ENCODE measurements around the gene TLCD3B.

The TLCD3B gene

GRCh38 chr16:29978564-29979270 lies 52.4 kb downstream of the TLCD3B start:
- Histone ChIP-seq H3K27me3 (ENCODE audit: insufficient read depth, poor library complexity, severe bottlenecking) (no peaks in the 10 kb centered on the region), H3K4me3 (replicated peaks; ENCODE audit: insufficient read depth, low read length) (no peak overlapping the region), H3K27ac (replicated peaks) (no peak overlapping the region)
- TF ChIP-seq CTCF (IDR thresholded peaks at IDR 0.05; ENCODE audit: insufficient read depth, low read length) = no peak
- TF ChIP-seq SPI1 (IDR thresholded peaks at IDR 0.05; ENCODE audit: borderline replicate concordance, low read depth) = no peak
- no peak for TF ChIP-seq POLR2AphosphoS5 (IDR thresholded peaks at IDR 0.05; ENCODE audit: low read depth)
- no peak for TF ChIP-seq REST (IDR thresholded peaks at IDR 0.05; ENCODE audit: insufficient replicate concordance, low read depth)
- no peak for TF ChIP-seq GABPA (IDR thresholded peaks at IDR 0.05; ENCODE audit: low read depth)
- no peak for DNase-seq (ENCODE audit: low read depth in 1 of 2, low spot score in 1 of 2)

- Histone ChIP-seq H3K4me3 (replicated peaks; ENCODE audit: insufficient read depth, low read length) (no peak overlapping the region), H3K27me3 (ENCODE audit: insufficient read depth, poor library complexity, severe bottlenecking) (no peaks in the 10 kb centered on the region), H3K27ac (replicated peaks) (no peak overlapping the region)
- no peak for DNase-seq (ENCODE audit: low read depth in 1 of 2, low spot score in 1 of 2)
- no peak for TF ChIP-seq POLR2AphosphoS5 (IDR thresholded peaks at IDR 0.05; ENCODE audit: low read depth)
- TF ChIP-seq SPI1 (IDR thresholded peaks at IDR 0.05; ENCODE audit: borderline replicate concordance, low read depth) = no peak
- TF ChIP-seq CTCF (IDR thresholded peaks at IDR 0.05; ENCODE audit: insufficient read depth, low read length) = no peak
- no peak for TF ChIP-seq GABPA (IDR thresholded peaks at IDR 0.05; ENCODE audit: low read depth)
- no peak for TF ChIP-seq REST (IDR thresholded peaks at IDR 0.05; ENCODE audit: insufficient replicate concordance, low read depth)
Observed at GRCh38 chr16:29978081-29978480, 53.0 kb downstream of the TLCD3B start.

- no peak overlapping the region for H3K27ac ChIP-seq (replicated peaks)
- no peak overlapping the region for H3K4me3 ChIP-seq (replicated peaks; ENCODE audit: insufficient read depth, low read length)
Observed at GRCh38 chr16:29977063-29977825, 53.8 kb downstream of the TLCD3B start.

More at GRCh38 chr16:29977063-29977825, 53.8 kb downstream of the TLCD3B start:
- TF ChIP-seq GABPA (IDR thresholded peaks at IDR 0.05; ENCODE audit: low read depth) (no peak), CTCF (IDR thresholded peaks at IDR 0.05; ENCODE audit: insufficient read depth, low read length) (no peak), SPI1 (IDR thresholded peaks at IDR 0.05; ENCODE audit: borderline replicate concordance, low read depth) (no peak)
- H3K27me3 ChIP-seq (ENCODE audit: insufficient read depth, poor library complexity, severe bottlenecking) = no peaks in the 10 kb centered on the region
- no peak for DNase-seq (ENCODE audit: low read depth in 1 of 2, low spot score in 1 of 2)

Data from HL-60 (cell line).